Measurements from ENCODE around the gene FTSJ3. TPM values are rescaled to one million over a fixed set of nuclear protein-coding genes. Genes with fewer than 3 reads are reported as not detected.
A peak's percentile ranks its signal among the peaks of the same experiment; 100 is the strongest.
"Not testable (repeated sequence)": the region's sequence is repeated elsewhere in the genome, so short reads cannot be mapped to it uniquely, and the experiment has no call there.

Gene FTSJ3, protein sequence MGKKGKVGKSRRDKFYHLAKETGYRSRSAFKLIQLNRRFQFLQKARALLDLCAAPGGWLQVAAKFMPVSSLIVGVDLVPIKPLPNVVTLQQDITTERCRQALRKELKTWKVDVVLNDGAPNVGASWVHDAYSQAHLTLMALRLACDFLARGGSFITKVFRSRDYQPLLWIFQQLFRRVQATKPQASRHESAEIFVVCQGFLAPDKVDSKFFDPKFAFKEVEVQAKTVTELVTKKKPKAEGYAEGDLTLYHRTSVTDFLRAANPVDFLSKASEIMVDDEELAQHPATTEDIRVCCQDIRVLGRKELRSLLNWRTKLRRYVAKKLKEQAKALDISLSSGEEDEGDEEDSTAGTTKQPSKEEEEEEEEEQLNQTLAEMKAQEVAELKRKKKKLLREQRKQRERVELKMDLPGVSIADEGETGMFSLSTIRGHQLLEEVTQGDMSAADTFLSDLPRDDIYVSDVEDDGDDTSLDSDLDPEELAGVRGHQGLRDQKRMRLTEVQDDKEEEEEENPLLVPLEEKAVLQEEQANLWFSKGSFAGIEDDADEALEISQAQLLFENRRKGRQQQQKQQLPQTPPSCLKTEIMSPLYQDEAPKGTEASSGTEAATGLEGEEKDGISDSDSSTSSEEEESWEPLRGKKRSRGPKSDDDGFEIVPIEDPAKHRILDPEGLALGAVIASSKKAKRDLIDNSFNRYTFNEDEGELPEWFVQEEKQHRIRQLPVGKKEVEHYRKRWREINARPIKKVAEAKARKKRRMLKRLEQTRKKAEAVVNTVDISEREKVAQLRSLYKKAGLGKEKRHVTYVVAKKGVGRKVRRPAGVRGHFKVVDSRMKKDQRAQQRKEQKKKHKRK
- total RNA-seq: 10 to 100 TPM; 20.2 to 31.1 TPM
- 10 to 100 TPM; 10.5 to 18.2 TPM for polyA plus RNA-seq

DNA sequence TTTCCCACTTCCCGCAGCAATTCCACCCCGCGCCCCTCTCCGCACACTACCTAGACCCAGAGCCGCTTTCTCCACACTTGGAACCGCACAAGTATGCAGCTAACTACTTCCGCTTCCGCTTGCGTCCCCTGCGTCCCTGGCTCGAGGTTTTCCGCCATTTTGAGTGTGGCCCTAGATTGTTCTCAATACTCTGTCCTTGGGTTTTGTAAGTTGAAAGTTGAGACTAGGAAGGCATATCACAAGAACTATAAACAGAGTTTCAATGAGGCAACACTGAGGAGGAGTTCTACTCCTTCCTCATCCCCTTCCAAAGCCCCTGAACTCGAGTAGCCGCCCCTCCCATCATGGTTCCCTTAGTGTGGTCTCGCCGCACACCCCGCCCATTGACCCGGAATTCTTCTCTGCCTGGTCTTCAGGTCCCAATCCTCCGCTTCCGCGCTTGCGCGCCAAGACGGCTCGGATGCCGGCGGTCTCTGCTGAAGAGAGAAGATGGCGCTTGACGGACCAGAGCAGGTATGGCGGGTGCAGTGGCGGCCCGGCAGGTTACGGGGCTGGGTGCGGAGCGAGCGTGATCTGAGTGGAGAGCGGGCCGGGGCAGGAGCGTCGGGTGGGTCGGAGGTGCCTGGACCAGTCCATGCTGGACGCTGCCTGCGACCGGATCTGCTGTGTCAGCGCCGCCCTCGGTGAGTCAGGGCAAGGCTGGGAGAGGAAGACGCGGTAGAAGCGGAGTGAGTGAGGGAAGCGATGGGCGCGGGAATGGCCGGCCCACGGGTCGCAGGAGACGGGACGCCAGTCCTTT lies at the start of gene FTSJ3, which contains the start of gene PSMC5:
Gene FTSJ3 (minus strand): TSS at position 662 of the 799 bp plus-strand sequence. CDS start 761 bp downstream, outside the sequence.
Gene PSMC5 (plus strand): TSS at position 430 of the 799 bp plus-strand sequence. CDS start 60 bp downstream, at position 490.
- Histone ChIP-seq H3K9ac (ENCODE audit: low read depth in 1 of 2, low read length in 2 of 2) (peak within 1 kb of the TSS; percentile 34 to 78), H3K27ac (ENCODE audit: low read depth in 1 of 2, low read length in 2 of 2) (peak within 1 kb of the TSS; percentile 85 to 94)
- under 1% methylated on average over 58 of the region's 58 CpGs for WGBS

DNA sequence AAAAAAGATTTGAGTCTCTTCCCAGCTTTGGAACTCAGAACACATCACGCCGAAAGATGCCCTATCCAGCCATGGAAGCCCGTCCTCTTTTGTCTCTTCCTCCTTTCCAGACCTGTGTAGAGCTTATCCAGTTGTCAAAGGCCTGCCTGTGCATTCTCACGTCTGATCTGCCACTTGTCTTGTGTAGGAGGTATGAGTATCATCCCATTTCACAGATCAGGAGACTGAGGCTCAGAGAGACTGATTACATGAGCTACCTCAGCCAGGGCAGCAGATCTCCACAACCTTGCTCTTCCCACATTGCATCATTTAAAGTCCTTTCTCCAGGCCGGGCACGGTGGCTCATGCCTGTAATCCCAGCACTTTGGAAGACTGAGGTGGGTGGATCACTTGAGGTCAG lies 47.2 kb upstream of the FTSJ3 start:
- not testable (repeated sequence) for DNase-seq (ENCODE audit: low spot score); H3K9me3 ChIP-seq (ENCODE audit: control insufficient read depth in 4 of 4, low read length in 3 of 4); H3K4me3 ChIP-seq (ENCODE audit: low read depth in 1 of 3, low read length in 3 of 3); H3K36me3 ChIP-seq (ENCODE audit: control insufficient read depth in 4 of 4, insufficient read depth in 3 of 4, low read depth in 1 of 4, low read length in 3 of 4); H3K9ac ChIP-seq (ENCODE audit: low read depth in 1 of 2, low read length in 2 of 2); H3K27me3 ChIP-seq (ENCODE audit: control insufficient read depth in 4 of 4, insufficient read depth in 4 of 4, low read length in 3 of 4); H3K4me1 ChIP-seq (ENCODE audit: control insufficient read depth in 4 of 4, insufficient read depth in 4 of 4, low read length in 3 of 4); H3K27ac ChIP-seq (ENCODE audit: low read depth in 1 of 2, low read length in 2 of 2)
- WGBS: 76% methylated on average over 5 of the region's 6 CpGs

More for the DNA sequence above, at the start of gene FTSJ3, which contains the start of gene PSMC5:
- TF ChIP-seq GABPA (IDR thresholded peaks at IDR 0.05 in 1 of 2, conservative IDR thresholded peaks at IDR 0.05 in 1 of 2) (peak; percentile 90 to 97), JUND (IDR thresholded peaks at IDR 0.05) (peak; percentile 14 to 54), HNF4G (IDR thresholded peaks at IDR 0.05) (no peak), HNF4A (conservative IDR thresholded peaks at IDR 0.05) (peak in 1 of 2 donors; percentile 30), RAD21 (IDR thresholded peaks at IDR 0.05) (peak in 1 of 2 donors; percentile 42), ATF3 (IDR thresholded peaks at IDR 0.05) (no peak), TAF1 (conservative IDR thresholded peaks at IDR 0.05) (peak; percentile 45), NR2F2 (IDR thresholded peaks at IDR 0.05) (peak; percentile 59), RXRA (IDR thresholded peaks at IDR 0.05) (peak; percentile 43 to 62), CTCF (IDR thresholded peaks at IDR 0.05; ENCODE audit: low read depth, low read length, missing input control) (no peak), EGR1 (IDR thresholded peaks at IDR 0.05; ENCODE audit: low read depth in 2 of 2) (peak; percentile 41 to 82), FOXA2 (IDR thresholded peaks at IDR 0.05) (no peak), SP1 (IDR thresholded peaks at IDR 0.05) (peak; percentile 59), YY1 (IDR thresholded peaks at IDR 0.05) (peak; percentile 100), FOXA1 (IDR thresholded peaks at IDR 0.05) (no peak)
- TF ChIP-seq, protein P1, sequence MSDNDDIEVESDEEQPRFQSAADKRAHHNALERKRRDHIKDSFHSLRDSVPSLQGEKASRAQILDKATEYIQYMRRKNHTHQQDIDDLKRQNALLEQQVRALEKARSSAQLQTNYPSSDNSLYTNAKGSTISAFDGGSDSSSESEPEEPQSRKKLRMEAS (IDR thresholded peaks at IDR 0.05): peak; percentile 65
- TF ChIP-seq, protein P2, sequence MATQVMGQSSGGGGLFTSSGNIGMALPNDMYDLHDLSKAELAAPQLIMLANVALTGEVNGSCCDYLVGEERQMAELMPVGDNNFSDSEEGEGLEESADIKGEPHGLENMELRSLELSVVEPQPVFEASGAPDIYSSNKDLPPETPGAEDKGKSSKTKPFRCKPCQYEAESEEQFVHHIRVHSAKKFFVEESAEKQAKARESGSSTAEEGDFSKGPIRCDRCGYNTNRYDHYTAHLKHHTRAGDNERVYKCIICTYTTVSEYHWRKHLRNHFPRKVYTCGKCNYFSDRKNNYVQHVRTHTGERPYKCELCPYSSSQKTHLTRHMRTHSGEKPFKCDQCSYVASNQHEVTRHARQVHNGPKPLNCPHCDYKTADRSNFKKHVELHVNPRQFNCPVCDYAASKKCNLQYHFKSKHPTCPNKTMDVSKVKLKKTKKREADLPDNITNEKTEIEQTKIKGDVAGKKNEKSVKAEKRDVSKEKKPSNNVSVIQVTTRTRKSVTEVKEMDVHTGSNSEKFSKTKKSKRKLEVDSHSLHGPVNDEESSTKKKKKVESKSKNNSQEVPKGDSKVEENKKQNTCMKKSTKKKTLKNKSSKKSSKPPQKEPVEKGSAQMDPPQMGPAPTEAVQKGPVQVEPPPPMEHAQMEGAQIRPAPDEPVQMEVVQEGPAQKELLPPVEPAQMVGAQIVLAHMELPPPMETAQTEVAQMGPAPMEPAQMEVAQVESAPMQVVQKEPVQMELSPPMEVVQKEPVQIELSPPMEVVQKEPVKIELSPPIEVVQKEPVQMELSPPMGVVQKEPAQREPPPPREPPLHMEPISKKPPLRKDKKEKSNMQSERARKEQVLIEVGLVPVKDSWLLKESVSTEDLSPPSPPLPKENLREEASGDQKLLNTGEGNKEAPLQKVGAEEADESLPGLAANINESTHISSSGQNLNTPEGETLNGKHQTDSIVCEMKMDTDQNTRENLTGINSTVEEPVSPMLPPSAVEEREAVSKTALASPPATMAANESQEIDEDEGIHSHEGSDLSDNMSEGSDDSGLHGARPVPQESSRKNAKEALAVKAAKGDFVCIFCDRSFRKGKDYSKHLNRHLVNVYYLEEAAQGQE (IDR thresholded peaks at IDR 0.05): peak; percentile 71
- TF ChIP-seq, protein P3, sequence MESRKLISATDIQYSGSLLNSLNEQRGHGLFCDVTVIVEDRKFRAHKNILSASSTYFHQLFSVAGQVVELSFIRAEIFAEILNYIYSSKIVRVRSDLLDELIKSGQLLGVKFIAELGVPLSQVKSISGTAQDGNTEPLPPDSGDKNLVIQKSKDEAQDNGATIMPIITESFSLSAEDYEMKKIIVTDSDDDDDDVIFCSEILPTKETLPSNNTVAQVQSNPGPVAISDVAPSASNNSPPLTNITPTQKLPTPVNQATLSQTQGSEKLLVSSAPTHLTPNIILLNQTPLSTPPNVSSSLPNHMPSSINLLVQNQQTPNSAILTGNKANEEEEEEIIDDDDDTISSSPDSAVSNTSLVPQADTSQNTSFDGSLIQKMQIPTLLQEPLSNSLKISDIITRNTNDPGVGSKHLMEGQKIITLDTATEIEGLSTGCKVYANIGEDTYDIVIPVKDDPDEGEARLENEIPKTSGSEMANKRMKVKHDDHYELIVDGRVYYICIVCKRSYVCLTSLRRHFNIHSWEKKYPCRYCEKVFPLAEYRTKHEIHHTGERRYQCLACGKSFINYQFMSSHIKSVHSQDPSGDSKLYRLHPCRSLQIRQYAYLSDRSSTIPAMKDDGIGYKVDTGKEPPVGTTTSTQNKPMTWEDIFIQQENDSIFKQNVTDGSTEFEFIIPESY (IDR thresholded peaks at IDR 0.05): no peak
- no peaks in the 10 kb centered on the region for H3K9me3 ChIP-seq (ENCODE audit: control insufficient read depth in 4 of 4, low read length in 3 of 4)
- no peaks in the 10 kb centered on the region for H3K27me3 ChIP-seq (ENCODE audit: control insufficient read depth in 4 of 4, insufficient read depth in 4 of 4, low read length in 3 of 4)
- DNase-seq (ENCODE audit: low spot score): peak; percentile 93
- H3K36me3 ChIP-seq (ENCODE audit: control insufficient read depth in 4 of 4, insufficient read depth in 3 of 4, low read depth in 1 of 4, low read length in 3 of 4): peaks cover 10 to 59% (median 47%) of the 10 kb centered on the region in 4 donors
- peak within 1 kb of the TSS; percentile 76 to 95 (median 85) for H3K4me3 ChIP-seq (ENCODE audit: low read depth in 1 of 3, low read length in 3 of 3)
- peaks cover 0 to 27% (median 19%) of the 10 kb centered on the region in 4 donors for H3K4me1 ChIP-seq (ENCODE audit: control insufficient read depth in 4 of 4, insufficient read depth in 4 of 4, low read length in 3 of 4)
